Lower leg skin (tissue), 3 donors: ENCODE measurements around the gene AUTS2.

ENCODE experiments used
- CTCF ChIP-seq, 3 donors: fragments of 450-650 bp; IDR thresholded peaks; one replicate each; pipeline ENCODE4 v1.5.1; 2016; ENCODE audit warnings: antibody characterized with exemption in 3 of 3, mild to moderate bottlenecking in 3 of 3, moderate library complexity in 2 of 3
- POLR2A ChIP-seq, 2 donors: fragments of 450-650 bp; IDR thresholded peaks; one replicate each; pipeline ENCODE4 v1.6.1; 2016 to 2017; ENCODE audit warnings: antibody characterized with exemption in 2 of 2, mild to moderate bottlenecking in 1 of 2, moderate library complexity in 1 of 2

GRCh38 chr7:69818636-69819332 is 220.5 kb downstream of the AUTS2 start:
- TF ChIP-seq CTCF (IDR thresholded peaks at IDR 0.05) (no peak), POLR2A (IDR thresholded peaks at IDR 0.05) (no peak)
